MM.1S (cell line): ENCODE measurements around the gene HSD17B3.

Experiments
- DNase-seq: peaks from one replicate; pipeline ENCODE4 v3.0.0-alpha.2; 2015
- H2AFZ ChIP-seq: fragments of 300-600 bp; sonication (generic); 2 replicates; pipeline ENCODE4 v1.6.0; 2016; ENCODE audit warnings: antibody characterized with exemption, low read length
- H3F3A ChIP-seq: fragments of 300-600 bp; sonication (generic); 2 replicates; pipeline ENCODE4 v1.6.1; 2016; ENCODE audit warnings: mild to moderate bottlenecking, antibody characterized with exemption, low read length, moderate library complexity, mixed read lengths; ENCODE audit not compliant: insufficient read depth
- H3K27ac ChIP-seq: fragments of 300-600 bp; sonication (generic); 2 replicates; pipeline ENCODE4 v1.5.1; 2016; ENCODE audit warnings: mild to moderate bottlenecking, low read length
- H3K27me3 ChIP-seq: fragments of 300-600 bp; sonication (generic); replicated peaks from 2 replicates; pipeline ENCODE4 v1.6.0; 2016; ENCODE audit warnings: low read length; ENCODE audit not compliant: insufficient read depth
- H3K36me3 ChIP-seq: fragments of 300-600 bp; sonication (generic); replicated peaks from 2 replicates; pipeline ENCODE4 v1.6.1; 2016; ENCODE audit warnings: mild to moderate bottlenecking, low read length, mixed read lengths; ENCODE audit not compliant: insufficient read depth
- H3K4me1 ChIP-seq: fragments of 300-600 bp; sonication (generic); 2 replicates; pipeline ENCODE4 v1.6.1; 2016; ENCODE audit warnings: low read length, mixed read lengths
- H3K4me2 ChIP-seq: fragments of 300-600 bp; sonication (generic); 2 replicates; pipeline ENCODE4 v1.6.0; 2016; ENCODE audit warnings: low read depth, low read length
- H3K4me3 ChIP-seq: fragments of 300-600 bp; sonication (generic); 2 replicates; pipeline ENCODE4 v1.5.1; 2016; ENCODE audit warnings: low read length, mixed read lengths
- H3K79me2 ChIP-seq: fragments of 300-600 bp; sonication (generic); 2 replicates; pipeline ENCODE4 v1.6.1; 2016; ENCODE audit warnings: mixed run types, low read length, mixed read lengths
- H3K9ac ChIP-seq: fragments of 300-600 bp; sonication (generic); 2 replicates; pipeline ENCODE4 v1.6.1; 2016; ENCODE audit warnings: low read length, mixed read lengths
- H3K9me2 ChIP-seq: fragments of 300-600 bp; sonication (generic); replicated peaks from 2 replicates; pipeline ENCODE4 v1.6.1; 2016; ENCODE audit warnings: mild to moderate bottlenecking, low read length, mixed read lengths; ENCODE audit not compliant: insufficient read depth
- H3K9me3 ChIP-seq: fragments of 300-600 bp; sonication (generic); replicated peaks from 2 replicates; pipeline ENCODE4 v1.6.1; 2016; ENCODE audit warnings: mild to moderate bottlenecking, low read length, mixed read lengths; ENCODE audit not compliant: insufficient read depth
- H4K20me1 ChIP-seq: fragments of 300-600 bp; sonication (generic); 2 replicates; pipeline ENCODE4 v1.6.1; 2016; ENCODE audit warnings: mild to moderate bottlenecking, low read length, moderate library complexity, mixed read lengths; ENCODE audit not compliant: insufficient read depth
- CTCF ChIP-seq: fragments of 300-600 bp; sonication (generic); IDR thresholded peaks from 2 replicates; pipeline ENCODE4 v1.5.1; 2016; ENCODE audit warnings: antibody characterized with exemption, low read length, mixed read lengths
- EZH2 ChIP-seq: fragments of 300-600 bp; sonication (generic); optimal IDR thresholded peaks from 2 replicates; pipeline ENCODE3; 2017; ENCODE audit warnings: low read depth, mild to moderate bottlenecking, antibody characterized with exemption, low read length, mixed read lengths
- EZH2phosphoT487 ChIP-seq: fragments of 300-600 bp; sonication (generic); IDR thresholded peaks from 2 replicates; pipeline ENCODE4 v1.6.1; 2018; ENCODE audit warnings: antibody characterized with exemption, low read length

The HSD17B3 gene

GRCh38 chr9:96188571-96188970, 113.4 kb downstream of the HSD17B3 start:
- Histone ChIP-seq H3F3A (no peaks in the 10 kb centered on the region), H3K9me2 (no peaks in the 10 kb centered on the region), H3K27me3 (no peaks in the 10 kb centered on the region), H3K4me2 (no peak overlapping the region), H3K9ac (no peak overlapping the region), H2AFZ (no peak overlapping the region), H3K4me1 (no peaks in the 10 kb centered on the region), H3K4me3 (no peak overlapping the region), H4K20me1 (no peaks in the 10 kb centered on the region), H3K27ac (no peak overlapping the region), H3K9me3 (no peaks in the 10 kb centered on the region), H3K79me2 (no peaks in the 10 kb centered on the region), H3K36me3 (no peaks in the 10 kb centered on the region)
- TF ChIP-seq EZH2phosphoT487 (no peak), EZH2 (no peak)
- no peak for DNase-seq

- Histone ChIP-seq H3K27ac (no peak overlapping the region), H3K4me3 (no peak overlapping the region), H3K79me2 (no peaks in the 10 kb centered on the region), H3K4me2 (no peak overlapping the region), H3K9ac (no peak overlapping the region), H3K36me3 (no peaks in the 10 kb centered on the region), H2AFZ (no peak overlapping the region), H3K27me3 (no peaks in the 10 kb centered on the region), H3K4me1 (no peaks in the 10 kb centered on the region), H3F3A (no peaks in the 10 kb centered on the region), H3K9me2 (no peaks in the 10 kb centered on the region), H4K20me1 (no peaks in the 10 kb centered on the region), H3K9me3 (no peaks in the 10 kb centered on the region)
- TF ChIP-seq EZH2phosphoT487, result no peak
- TF ChIP-seq EZH2, result no peak
- TF ChIP-seq CTCF, result no peak
- no peak for DNase-seq
These were observed 114.8 kb downstream of the HSD17B3 start for GRCh38 chr9:96187151-96187555.

DNA sequence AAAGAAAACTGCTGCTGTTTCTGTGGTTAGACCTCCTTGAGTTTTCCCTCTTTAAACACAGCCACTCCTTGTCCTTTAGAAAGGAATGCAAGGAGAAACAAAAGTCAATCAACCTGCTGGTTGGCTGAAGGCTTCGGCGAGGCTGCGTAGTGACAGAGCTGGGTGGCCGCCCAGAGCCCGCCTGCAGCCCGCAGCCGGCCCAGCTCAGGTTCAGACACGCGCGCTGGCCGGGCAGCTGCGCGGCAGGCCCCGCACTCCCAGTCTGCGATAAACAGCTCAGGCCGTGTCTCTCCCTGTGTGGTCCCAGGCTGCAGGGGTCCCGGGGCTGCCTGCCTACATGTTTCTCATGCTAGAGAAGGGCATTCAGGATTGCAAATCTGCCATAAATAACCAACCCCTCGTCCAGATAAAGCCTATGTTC, 115.4 kb downstream of the HSD17B3 start:
- H3K27ac ChIP-seq, result no peak overlapping the region
- no peaks in the 10 kb centered on the region for H3K9me3 ChIP-seq
- H3F3A ChIP-seq, result no peaks in the 10 kb centered on the region
- no peak overlapping the region for H3K4me3 ChIP-seq
- H3K36me3 ChIP-seq, result no peaks in the 10 kb centered on the region
- H3K9me2 ChIP-seq, result no peaks in the 10 kb centered on the region
- TF ChIP-seq EZH2, result no peak
- TF ChIP-seq CTCF, result no peak
- no peak for TF ChIP-seq EZH2phosphoT487
- H4K20me1 ChIP-seq, result no peaks in the 10 kb centered on the region
- H3K4me1 ChIP-seq, result no peaks in the 10 kb centered on the region
- no peak overlapping the region for H3K4me2 ChIP-seq
- no peaks in the 10 kb centered on the region for H3K79me2 ChIP-seq
- DNase-seq, result no peak
- no peak overlapping the region for H3K9ac ChIP-seq
- H2AFZ ChIP-seq, result no peak overlapping the region
- no peaks in the 10 kb centered on the region for H3K27me3 ChIP-seq

GRCh38 chr9:96185518-96186156, 116.3 kb downstream of the HSD17B3 start:
- Histone ChIP-seq H3K79me2 (no peaks in the 10 kb centered on the region), H3K4me2 (no peak overlapping the region), H3K9me3 (no peaks in the 10 kb centered on the region), H3K9ac (no peak overlapping the region), H3K36me3 (no peaks in the 10 kb centered on the region), H3K9me2 (no peaks in the 10 kb centered on the region), H2AFZ (no peak overlapping the region), H3K4me3 (no peak overlapping the region), H3K4me1 (no peaks in the 10 kb centered on the region), H3F3A (no peaks in the 10 kb centered on the region), H3K27me3 (no peaks in the 10 kb centered on the region), H4K20me1 (no peaks in the 10 kb centered on the region), H3K27ac (no peak overlapping the region)
- DNase-seq, result no peak
- no peak for TF ChIP-seq CTCF
- no peak for TF ChIP-seq EZH2phosphoT487
